A549 (cell line): ENCODE results near the gene PROM2. TPM values are rescaled to one million over a fixed set of nuclear protein-coding genes. Genes with fewer than 3 reads are reported as not detected.

ENCODE experiments used
- ATAC-seq, 2 experiments: fragments of 200-7000 bp in 1 of 2; fragments of >200 bp in 1 of 2; cut with Nextera tagmentation in 1 of 2; cut with Tn5 transposase in 1 of 2; 3 replicates each; pipeline versions ENCODE4 v1.8.0 to v1.9.1; 2018 to 2020; ENCODE audit warnings: mild to moderate bottlenecking in 1 of 2, moderate library complexity in 1 of 2
- CTCF ChIA-PET: fragments of 300-600 bp; sonication (Branson Sonifier 250); formaldehyde crosslinking; extraction: SDS; loops from one replicate; lab custom pipeline; 2021; ENCODE audit warnings: antibody characterized with exemption, inconsistent platforms; lab: Yijun Ruan, JAX
- POLR2A ChIA-PET: fragments of 350-600 bp; formaldehyde crosslinking; extraction: SDS; loops from one replicate; lab custom pipeline; 2021; ENCODE audit warnings: antibody characterized with exemption, inconsistent platforms; lab: Yijun Ruan, JAX
- DNase-seq, 2 experiments: peaks; one replicate each; pipeline versions ENCODE4 v3.0.0 to v3.0.0-alpha.2; 2011 to 2016; ENCODE audit warnings: low read depth in 1 of 2, low spot score in 1 of 2
- FAIRE-seq: peaks from 2 replicates; lab custom pipeline; 2011; peaks lifted over from hg19 to GRCh38; lab: Jason Lieb, UNC
- H3K27ac ChIP-seq, 2 experiments: fragments of >200 bp; sonication (Bioruptor Twin); formaldehyde crosslinking; 3 replicates each; pipeline ENCODE4 v1.5.1; 2016 to 2017
- H3K4me1 ChIP-seq: fragments of >200 bp; sonication (Bioruptor Twin); formaldehyde crosslinking; 3 replicates; pipeline ENCODE4 v1.6.1; 2016
- H3K4me2 ChIP-seq: fragments of >200 bp; sonication (Bioruptor Twin); formaldehyde crosslinking; 3 replicates; pipeline ENCODE4 v1.6.1; 2016
- H3K4me3 ChIP-seq: fragments of >200 bp; sonication (Bioruptor Twin); formaldehyde crosslinking; 3 replicates; pipeline ENCODE4 v1.5.1; 2016
- H3K9me3 ChIP-seq: fragments of >200 bp; sonication (Bioruptor Twin); formaldehyde crosslinking; 3 replicates; pipeline ENCODE4 v1.6.1; 2016
- ATOH8 ChIP-seq: fragments of 250-450 bp; sonication (Bioruptor Pico); IDR thresholded peaks from 2 replicates; pipeline ENCODE4 v1.5.0; 2020; ENCODE audit warnings: low read depth, mild to moderate bottlenecking, moderate library complexity
- CEBPB ChIP-seq, 2 experiments: fragments of >200 bp in 1 of 2; sonication (Bioruptor Twin) in 1 of 2; formaldehyde crosslinking in 1 of 2; IDR thresholded peaks; 2 replicates each; pipeline ENCODE4 v1.6.1; 2012 to 2016
- CHD2 ChIP-seq: fragments of 150-350 bp; IDR thresholded peaks from 2 replicates; pipeline ENCODE4 v1.6.1; 2014; ENCODE audit warnings: low read length; ENCODE audit not compliant: partially characterized antibody
- EHMT2 ChIP-seq: fragments of 200-600 bp; sonication (generic); IDR thresholded peaks from 2 replicates; pipeline ENCODE4 v1.6.1; 2016; ENCODE audit warnings: antibody characterized with exemption, low read depth, mild to moderate bottlenecking, moderate library complexity
- EP300 ChIP-seq, 2 experiments: fragments of >200 bp; sonication (Bioruptor Twin); formaldehyde crosslinking; IDR thresholded peaks; 2 replicates in 1 of 2; 3 replicates in 1 of 2; pipeline ENCODE4 v1.6.1; 2016 to 2017
- GATA3 ChIP-seq: IDR thresholded peaks from 2 replicates; pipeline ENCODE4 v1.6.1; 2012; ENCODE audit warnings: borderline replicate concordance
- HDAC2 ChIP-seq: fragments of 200-600 bp; sonication (generic); IDR thresholded peaks from 2 replicates; pipeline ENCODE4 v1.6.1; 2016
- HEYL ChIP-seq: fragments of 250-450 bp; sonication (Bioruptor Pico); IDR thresholded peaks from 2 replicates; pipeline ENCODE4 v1.8.0; 2021; ENCODE audit warnings: mild to moderate bottlenecking, moderate library complexity
- HMGXB4 ChIP-seq: fragments of 250-450 bp; sonication (Bioruptor Pico); IDR thresholded peaks from 2 replicates; pipeline ENCODE4 v1.5.0; 2021; ENCODE audit warnings: mild to moderate bottlenecking, moderate library complexity, borderline replicate concordance
- JUNB ChIP-seq: fragments of >200 bp; sonication (Bioruptor Twin); formaldehyde crosslinking; IDR thresholded peaks from 2 replicates; pipeline ENCODE4 v1.6.1; 2016
- MAX ChIP-seq: IDR thresholded peaks from 2 replicates; pipeline ENCODE4 v1.6.1; 2012
- MAZ ChIP-seq: fragments of 150-350 bp; IDR thresholded peaks from 2 replicates; pipeline ENCODE4 v1.6.1; 2014; ENCODE audit warnings: antibody characterized with exemption, low read depth, low read length, borderline replicate concordance
- NR3C1 ChIP-seq: fragments of >200 bp; sonication (Bioruptor Twin); formaldehyde crosslinking; IDR thresholded peaks from 3 replicates; pipeline ENCODE4 v1.6.1; 2017
- PHF8 ChIP-seq: fragments of 200-600 bp; sonication (generic); IDR thresholded peaks from 2 replicates; pipeline ENCODE4 v1.6.1; 2016; ENCODE audit warnings: low read depth, mild to moderate bottlenecking, antibody characterized with exemption, moderate library complexity, borderline replicate concordance
- RAD21 ChIP-seq, 2 experiments: fragments of >200 bp in 1 of 2; sonication (Bioruptor Twin) in 1 of 2; formaldehyde crosslinking in 1 of 2; IDR thresholded peaks in 1 of 2; conservative IDR thresholded peaks in 1 of 2; 2 replicates in 1 of 2; 3 replicates in 1 of 2; pipeline ENCODE4 v1.6.1; 2012 to 2018; ENCODE audit warnings: inconsistent platforms in 1 of 2
- RCOR1 ChIP-seq: fragments of 150-350 bp; IDR thresholded peaks from 2 replicates; pipeline ENCODE4 v1.6.1; 2014; ENCODE audit warnings: antibody characterized with exemption, low read length, low read depth
- REST ChIP-seq: fragments of 200-600 bp; sonication (generic); IDR thresholded peaks from 2 replicates; pipeline ENCODE4 v1.6.1; 2016; ENCODE audit warnings: antibody characterized with exemption, mild to moderate bottlenecking, moderate library complexity
- RNF2 ChIP-seq: fragments of 200-600 bp; sonication (generic); IDR thresholded peaks from 2 replicates; pipeline ENCODE4 v1.6.1; 2016; ENCODE audit warnings: low read depth, mild to moderate bottlenecking, antibody characterized with exemption, moderate library complexity, borderline replicate concordance
- SMC3 ChIP-seq: fragments of >200 bp; sonication (Bioruptor Twin); formaldehyde crosslinking; IDR thresholded peaks from 3 replicates; pipeline ENCODE4 v1.6.1; 2018; ENCODE audit warnings: inconsistent platforms
- SREBF2 ChIP-seq: fragments of 450-650 bp; IDR thresholded peaks from 2 replicates; pipeline ENCODE4 v1.6.1; 2014; ENCODE audit warnings: mild to moderate bottlenecking, moderate library complexity
- TFCP2L1 ChIP-seq: fragments of 250-450 bp; sonication (Bioruptor Pico); IDR thresholded peaks from 2 replicates; pipeline ENCODE4 v1.5.0; 2021; ENCODE audit warnings: mild to moderate bottlenecking
- TP53 ChIP-seq: fragments of 250-450 bp; sonication (Bioruptor Pico); IDR thresholded peaks from 2 replicates; pipeline ENCODE4 v1.5.0; 2021; ENCODE audit warnings: mild to moderate bottlenecking, moderate library complexity
- ZC3H11A ChIP-seq: fragments of 450-650 bp; IDR thresholded peaks from 2 replicates; pipeline ENCODE4 v1.6.1; 2014; ENCODE audit warnings: antibody characterized with exemption, mild to moderate bottlenecking
- ZNF302 ChIP-seq: fragments of 250-450 bp; sonication (Bioruptor Pico); IDR thresholded peaks from 2 replicates; pipeline ENCODE4 v1.9.0; 2021; ENCODE audit warnings: inconsistent platforms, mild to moderate bottlenecking, moderate library complexity
- WGBS: methylation state at CpG from one replicate; pipeline ENCODE4 v1.1.6; 2017; ENCODE audit errors: missing lambda C conversion rate; 5-methylcytosine and 5-hydroxymethylcytosine counted together
- polyA plus RNA-seq, 4 experiments: library from polyadenylated mRNA; depleted of rRNA in 3 of 4; stranded (reverse); fragments of >200 nt; fragmentation: RNase III in 1 of 4; extraction: RNeasy Plus Mini Kit Qiagen cat#74134 plus additional on column Dnase treatment in 1 of 4; gene quantifications; 2 replicates in 3 of 4; 3 replicates in 1 of 4; pipeline ENCODE4 v1.2.3, GENCODE V29; 2011 to 2017
- TF ChIP-seq, protein P1 (sequence below): fragments of >200 bp; sonication (Bioruptor Twin); formaldehyde crosslinking; IDR thresholded peaks from 2 replicates; pipeline ENCODE4 v1.6.1; 2016

Gene PROM2
- polyA plus RNA-seq, 2 of the 4 experiments (the other 2 are of a cell fraction): 0.08 to 0.09 TPM

DNA sequence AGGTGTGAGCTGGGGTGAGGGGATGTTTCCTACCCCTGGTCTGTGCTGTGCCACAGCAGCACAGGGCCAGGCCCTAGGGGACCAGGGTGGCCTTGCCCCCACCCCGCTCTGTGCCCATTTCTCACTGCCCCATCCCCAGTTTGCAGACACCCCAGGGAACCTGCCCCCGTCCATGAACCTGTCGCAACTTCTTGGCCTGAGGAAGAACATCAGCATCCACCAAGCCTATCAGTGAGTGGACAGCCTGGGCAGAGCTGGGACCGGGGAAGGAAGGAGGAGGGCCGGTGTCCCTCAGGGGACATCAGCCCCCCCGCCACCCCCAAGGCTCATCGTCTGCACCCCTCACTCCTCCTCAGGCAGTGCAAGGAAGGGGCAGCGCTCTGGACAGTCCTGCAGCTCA, 7.5 kb downstream of the PROM2 start:
- no peak for FAIRE-seq
- CTCF ChIA-PET: no interaction called here

GRCh38 chr2:95282458-95282857, 8.2 kb downstream of the PROM2 start:
- POLR2A ChIA-PET: no interaction called here
- WGBS: 4% methylated on average over 3 of the region's 3 CpGs
- CTCF ChIA-PET: interaction anchor here (1.0 kb wide), 1 partner anchor 10 kb away, joined by 3 read pairs; no protein-coding TSS in a partner anchor
- H3K4me3 ChIP-seq: no peak overlapping the region
- DNase-seq: no peak
- no peak for ATAC-seq
- FAIRE-seq: no peak
- H3K4me1 ChIP-seq: no peaks in the 10 kb centered on the region
- no peak for TF ChIP-seq NR3C1
- TF ChIP-seq MAZ: no peak
- TF ChIP-seq, protein P1, sequence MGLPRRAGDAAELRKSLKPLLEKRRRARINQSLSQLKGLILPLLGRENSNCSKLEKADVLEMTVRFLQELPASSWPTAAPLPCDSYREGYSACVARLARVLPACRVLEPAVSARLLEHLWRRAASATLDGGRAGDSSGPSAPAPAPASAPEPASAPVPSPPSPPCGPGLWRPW: no peak
- TF ChIP-seq GATA3: no peak
- TF ChIP-seq HEYL (CRISPR knock-in tag): no peak
- TF ChIP-seq RAD21 (conservative IDR thresholded peaks at IDR 0.05 in 1 of 2, IDR thresholded peaks at IDR 0.05 in 1 of 2): no peak
- no peak for TF ChIP-seq MAX
- TF ChIP-seq ZNF302 (CRISPR knock-in tag): no peak
- TF ChIP-seq RNF2: no peak
- no peak for TF ChIP-seq RCOR1
- peaks cover 13% of the 10 kb centered on the region for H3K9me3 ChIP-seq
- no peak overlapping the region for H3K27ac ChIP-seq
- H3K4me2 ChIP-seq: no peak overlapping the region

More for the DNA sequence above, 7.5 kb downstream of the PROM2 start:
- peaks cover 19% of the 10 kb centered on the region for H3K9me3 ChIP-seq
- no peaks in the 10 kb centered on the region for H3K4me1 ChIP-seq
- H3K27ac ChIP-seq: no peak overlapping the region
- no peak overlapping the region for H3K4me3 ChIP-seq
- H3K4me2 ChIP-seq: no peak overlapping the region
- no peak for DNase-seq
- WGBS: 51% methylated on average over 5 of the region's 8 CpGs
- TF ChIP-seq EHMT2 (no peak), ZC3H11A (no peak), JUNB (no peak), RCOR1 (no peak), EP300 (IDR thresholded peaks at IDR 0.05) (no peak), HDAC2 (no peak), SMC3 (no peak), TP53 (CRISPR knock-in tag) (no peak), RAD21 (conservative IDR thresholded peaks at IDR 0.05 in 1 of 2, IDR thresholded peaks at IDR 0.05 in 1 of 2) (no peak), SREBF2 (no peak), MAX (no peak), REST (no peak), ATOH8 (no peak), CEBPB (IDR thresholded peaks at IDR 0.05) (no peak), CHD2 (no peak), PHF8 (no peak), TFCP2L1 (CRISPR knock-in tag) (no peak), ZNF302 (CRISPR knock-in tag) (no peak), HMGXB4 (no peak), RNF2 (no peak)
- ATAC-seq: no peak
- POLR2A ChIA-PET: no interaction called here
